Measurements from ENCODE around the gene NFIC.
"Not testable (repeated sequence)": the region's sequence is repeated elsewhere in the genome, so short reads cannot be mapped to it uniquely, and the experiment has no call there.

The NFIC gene

DNA sequence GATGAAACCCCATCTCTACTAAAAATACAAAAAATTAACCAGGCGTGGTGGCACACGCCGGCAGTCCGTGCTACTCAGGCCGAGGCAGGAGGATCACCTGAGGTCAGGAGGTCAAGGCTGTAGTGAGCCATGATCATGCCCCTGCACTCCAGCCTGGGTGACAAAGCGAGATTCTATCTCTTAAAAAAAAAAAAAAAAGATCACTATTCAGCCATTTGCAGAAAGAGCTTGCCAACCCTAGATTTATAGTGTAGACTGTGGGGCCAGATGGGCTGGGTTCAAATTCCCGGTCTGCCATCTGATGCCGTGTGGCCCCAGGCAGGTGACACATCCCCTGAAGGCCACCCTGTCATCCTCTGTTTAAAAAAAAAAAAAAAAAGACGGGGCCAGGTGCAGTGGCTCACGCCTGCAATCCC is 85.1 kb downstream of the NFIC start:
- no peak for DNase-seq (ENCODE audit: low spot score)

DNA sequence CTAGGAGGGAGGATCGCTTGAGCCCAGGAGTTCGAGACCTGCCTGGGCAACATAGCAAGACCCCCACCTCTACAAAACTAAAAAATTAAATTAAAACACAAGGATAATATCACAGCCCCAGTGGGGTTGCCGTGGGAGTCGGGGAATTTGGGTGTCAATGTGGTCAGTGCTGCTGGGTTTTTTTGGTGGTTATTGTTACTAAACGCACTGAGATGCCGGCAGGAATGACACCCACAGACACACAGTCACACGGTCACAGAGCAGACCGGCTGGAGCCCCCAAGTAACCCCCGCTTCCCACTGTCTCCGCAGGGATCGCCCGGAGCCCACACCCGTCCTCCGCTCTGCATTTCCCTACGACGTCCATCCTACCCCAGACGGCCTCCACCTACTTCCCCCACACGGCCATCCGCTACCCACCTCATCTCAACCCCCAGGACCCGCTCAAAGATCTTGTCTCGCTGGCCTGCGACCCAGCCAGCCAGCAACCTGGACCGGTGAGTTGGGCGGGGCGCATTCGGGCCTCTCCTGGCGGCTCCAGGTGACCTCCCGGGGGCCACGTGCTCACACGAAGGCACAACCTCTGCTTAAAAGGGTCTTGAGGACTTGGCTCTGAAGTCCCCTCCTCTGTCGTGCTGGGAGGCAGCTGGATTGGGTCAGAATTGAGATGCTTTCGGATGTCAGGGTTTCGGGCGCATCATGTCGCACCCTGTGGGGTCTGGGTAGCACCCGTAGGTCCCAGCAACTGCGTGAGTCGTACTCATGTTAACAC is 86.0 kb downstream of the NFIC start:
- DNase-seq (ENCODE audit: low spot score), result no peak

GRCh38 chr19:3452942-3453214 is 86.5 kb downstream of the NFIC start:
- DNase-seq (ENCODE audit: low spot score), result not testable (repeated sequence)

DNA sequence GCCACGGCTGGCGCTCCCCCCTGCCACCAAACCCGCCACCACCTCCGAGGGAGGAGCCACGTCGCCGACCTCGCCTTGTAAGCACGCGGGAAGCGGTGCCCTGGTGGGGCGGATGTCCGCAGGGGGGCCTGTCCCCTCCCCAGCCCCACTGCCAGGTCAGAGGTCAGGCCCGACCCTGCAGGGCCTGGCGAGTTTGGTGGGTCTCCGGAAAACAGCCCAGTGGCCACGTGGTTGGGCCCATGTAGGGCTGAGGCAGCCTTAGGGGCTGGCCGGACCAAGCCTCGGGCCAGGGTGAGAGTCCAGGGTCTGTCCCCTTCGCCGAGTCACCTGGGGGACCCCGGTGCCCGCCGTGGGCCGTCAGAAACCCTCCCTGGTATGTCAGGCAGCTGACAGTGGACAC is 87.5 kb downstream of the NFIC start:
- DNase-seq (ENCODE audit: low spot score), result no peak

DNA sequence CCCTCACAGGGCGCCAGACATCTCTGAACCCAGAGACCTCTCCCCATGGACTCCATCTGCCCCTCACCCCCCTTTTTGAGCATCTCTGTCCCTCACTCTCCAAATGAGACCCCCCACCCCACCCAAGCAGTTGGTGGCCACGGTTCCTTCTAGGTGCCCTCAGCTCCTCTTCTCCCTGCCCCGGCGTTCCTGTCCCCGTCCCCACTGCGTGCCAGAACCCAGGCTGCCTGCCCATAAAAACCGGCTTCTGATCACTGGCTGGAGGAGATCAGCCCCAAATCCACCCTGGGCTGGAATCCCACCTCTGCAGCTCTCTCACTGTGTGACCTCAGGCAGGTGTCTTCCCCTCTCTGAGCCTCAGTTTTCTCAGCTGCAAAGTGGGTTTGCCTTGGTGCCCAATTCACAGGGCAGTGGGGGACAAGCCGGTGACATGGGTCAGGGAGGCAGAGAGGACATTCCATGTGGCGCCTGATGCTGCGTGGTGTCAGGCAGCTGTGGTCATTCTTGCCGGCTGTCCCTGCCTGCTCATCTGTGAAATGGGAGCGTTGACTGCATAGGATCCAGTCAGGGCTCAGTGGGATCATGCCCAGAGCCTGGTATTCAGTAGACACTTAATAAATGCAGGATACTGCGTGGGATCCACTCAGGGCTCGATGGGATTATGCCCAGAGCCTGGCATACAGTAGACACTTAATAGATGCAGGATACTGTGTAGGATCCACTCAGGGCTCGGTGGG is 88.4 kb downstream of the NFIC start:
- DNase-seq (ENCODE audit: low spot score), result no peak

DNA sequence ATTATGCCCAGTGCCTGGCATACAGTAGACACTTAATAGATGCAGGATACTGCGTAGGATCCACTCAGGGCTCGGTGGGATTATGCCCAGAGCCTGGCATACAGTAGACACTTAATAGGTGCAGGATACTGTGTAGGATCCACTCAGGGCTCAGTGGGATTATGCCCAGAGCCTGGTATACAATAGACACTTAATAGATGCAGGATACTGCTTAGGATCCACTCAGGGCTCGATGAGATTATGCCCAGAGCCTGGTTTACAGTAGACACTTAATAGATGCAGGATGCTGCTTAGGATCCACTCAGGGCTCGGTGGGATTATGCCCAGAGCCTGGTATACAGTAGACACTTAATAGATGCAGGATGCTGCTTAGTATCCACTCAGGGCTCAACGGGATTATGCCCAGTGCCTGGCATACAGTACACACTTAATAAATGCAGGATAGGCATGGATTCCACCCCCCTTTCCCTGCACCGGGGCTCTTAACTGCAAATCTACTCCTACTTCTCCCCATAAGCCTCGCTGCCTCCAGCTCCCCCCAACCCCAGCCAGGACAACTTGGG is 89.1 kb downstream of the NFIC start:
- DNase-seq (ENCODE audit: low spot score), result no peak

DNA sequence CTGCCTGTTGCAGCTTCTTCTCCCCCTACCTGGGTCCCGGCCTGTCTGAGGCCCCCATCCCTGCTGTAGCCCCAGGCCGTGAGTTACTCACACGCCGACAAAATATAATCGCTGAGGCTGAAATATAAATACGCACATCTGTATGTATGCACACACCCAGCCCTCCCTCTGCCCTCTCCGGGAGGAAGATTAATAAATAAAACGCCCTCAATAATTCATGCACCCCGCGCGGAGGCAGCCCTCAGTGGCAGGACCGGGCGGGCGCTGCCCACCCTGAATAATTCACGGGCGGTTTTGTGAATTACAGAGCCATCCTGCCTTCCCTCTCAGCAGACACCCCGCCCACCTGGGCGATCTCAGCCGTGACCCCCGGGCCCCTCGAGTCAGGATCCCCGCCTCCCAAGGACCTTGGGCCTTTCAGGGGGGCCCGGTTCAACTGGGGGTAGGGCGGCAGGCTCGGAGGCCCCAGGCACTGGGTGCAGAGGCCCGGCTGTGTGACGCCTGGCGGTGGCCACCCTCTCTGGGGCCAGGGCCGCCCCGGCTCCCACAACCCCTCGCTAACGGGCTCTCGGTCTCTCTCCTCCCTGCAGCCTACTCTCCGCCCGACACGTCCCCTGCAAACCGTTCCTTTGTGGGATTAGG is 89.7 kb downstream of the NFIC start:
- no peak for DNase-seq (ENCODE audit: low spot score)

GRCh38 chr19:3456925-3457527 is 90.6 kb downstream of the NFIC start:
- DNase-seq (ENCODE audit: low spot score), result no peak

GRCh38 chr19:3457528-3458228 is 91.3 kb downstream of the NFIC start:
- DNase-seq (ENCODE audit: low spot score), result no peak

- DNase-seq (ENCODE audit: low spot score), result no peak
Observed at GRCh38 chr19:3458229-3459088, 92.1 kb downstream of the NFIC start.

- DNase-seq (ENCODE audit: low spot score), result peak; percentile 96
Observed at GRCh38 chr19:3459089-3459881, 92.9 kb downstream of the NFIC start.

GRCh38 chr19:3459965-3460582 is 93.7 kb downstream of the NFIC start:
- DNase-seq (ENCODE audit: low spot score), result no peak

DNA sequence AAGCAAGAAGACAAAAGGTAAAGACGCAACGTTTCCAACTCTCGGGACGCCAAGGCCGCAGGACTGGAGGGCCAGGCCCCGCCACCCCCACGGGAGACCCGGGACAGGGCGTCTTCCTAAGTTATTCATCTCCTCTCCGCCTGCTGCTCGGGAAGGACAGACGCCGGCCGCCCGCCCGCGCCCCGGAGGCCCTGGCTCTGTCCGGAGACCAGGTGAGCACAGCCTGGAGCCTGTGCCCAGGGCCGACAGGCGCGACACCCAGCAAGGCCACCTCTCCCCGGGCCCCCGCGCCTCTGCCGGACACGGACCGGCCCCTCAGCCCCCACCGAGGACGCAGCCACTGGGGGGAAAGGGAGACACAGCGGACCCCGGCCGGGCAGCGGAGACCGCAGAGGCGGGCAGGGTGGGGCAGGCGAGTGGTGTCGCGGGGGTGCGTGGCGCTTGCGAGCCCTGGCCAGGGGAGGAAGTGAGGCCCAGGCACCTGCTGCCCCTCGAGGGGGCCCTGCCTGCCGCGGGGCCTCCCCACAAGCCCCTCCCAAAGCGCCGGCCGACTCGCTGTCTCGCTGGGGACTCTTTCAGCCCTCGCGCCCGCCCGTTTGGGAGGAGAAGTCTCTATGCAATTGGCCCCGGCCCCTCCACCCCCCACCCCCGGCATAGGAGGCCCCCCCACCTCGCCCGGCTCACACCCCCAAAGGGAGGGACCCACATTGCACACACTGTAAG is 96.8 kb downstream of the NFIC start:
- no peak for DNase-seq (ENCODE audit: low spot score)

- no peak for DNase-seq (ENCODE audit: low spot score)
Observed at GRCh38 chr19:3463714-3464586, 97.6 kb downstream of the NFIC start.

GRCh38 chr19:3464587-3465235 is 98.3 kb downstream of the NFIC start:
- no peak for DNase-seq (ENCODE audit: low spot score)

DNA sequence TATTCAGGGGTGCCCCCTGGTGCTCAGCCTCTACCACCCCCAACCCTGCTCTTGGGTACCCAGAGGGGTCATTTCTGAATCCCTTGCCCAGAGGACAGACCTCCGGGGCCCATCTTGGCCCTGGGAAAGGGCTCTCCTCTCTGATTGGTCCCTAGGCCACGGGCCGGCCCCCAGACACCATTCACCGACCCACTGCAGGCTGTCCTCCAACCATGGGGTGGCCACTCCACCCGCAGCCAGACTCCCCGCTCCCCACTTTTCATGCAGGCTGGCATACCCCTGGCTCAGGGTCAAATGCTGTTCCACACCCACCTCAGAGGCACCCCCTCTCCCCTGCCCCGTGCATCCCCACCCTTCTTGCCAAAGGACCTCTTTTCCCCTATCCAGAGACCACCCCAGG is 99.2 kb downstream of the NFIC start:
- no peak for DNase-seq (ENCODE audit: low spot score)

DNA sequence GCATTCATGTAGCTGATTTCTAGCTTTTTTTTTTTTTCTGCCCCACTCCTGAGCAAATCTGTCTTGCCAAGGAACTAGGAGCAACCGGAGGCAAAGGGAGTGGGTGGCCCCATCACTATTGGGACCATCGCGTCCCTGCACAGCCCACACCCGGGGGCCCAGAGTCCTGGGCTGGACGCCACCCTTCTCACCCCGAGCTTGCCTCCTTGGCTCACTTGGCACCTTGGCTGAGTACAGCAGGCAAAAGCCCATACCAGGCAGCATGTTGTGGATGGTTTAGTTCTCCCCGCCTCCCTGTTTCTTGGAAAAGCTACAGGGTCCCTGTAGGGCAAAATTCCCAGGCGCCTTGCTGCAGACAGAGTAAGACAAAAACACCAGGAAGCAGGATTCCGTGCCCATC is 100.3 kb downstream of the NFIC start:
- DNase-seq (ENCODE audit: low spot score), result no peak
